Measurements from ENCODE around the gene GON7. TPM values are rescaled to one million over a fixed set of nuclear protein-coding genes. Genes with fewer than 3 reads are reported as not detected.
A peak's percentile ranks its signal among the peaks of the same experiment; 100 is the strongest.

The GON7 gene
- polyA plus RNA-seq, 3 donors = 4.8 to 24.0 (median 22.7) TPM

DNA sequence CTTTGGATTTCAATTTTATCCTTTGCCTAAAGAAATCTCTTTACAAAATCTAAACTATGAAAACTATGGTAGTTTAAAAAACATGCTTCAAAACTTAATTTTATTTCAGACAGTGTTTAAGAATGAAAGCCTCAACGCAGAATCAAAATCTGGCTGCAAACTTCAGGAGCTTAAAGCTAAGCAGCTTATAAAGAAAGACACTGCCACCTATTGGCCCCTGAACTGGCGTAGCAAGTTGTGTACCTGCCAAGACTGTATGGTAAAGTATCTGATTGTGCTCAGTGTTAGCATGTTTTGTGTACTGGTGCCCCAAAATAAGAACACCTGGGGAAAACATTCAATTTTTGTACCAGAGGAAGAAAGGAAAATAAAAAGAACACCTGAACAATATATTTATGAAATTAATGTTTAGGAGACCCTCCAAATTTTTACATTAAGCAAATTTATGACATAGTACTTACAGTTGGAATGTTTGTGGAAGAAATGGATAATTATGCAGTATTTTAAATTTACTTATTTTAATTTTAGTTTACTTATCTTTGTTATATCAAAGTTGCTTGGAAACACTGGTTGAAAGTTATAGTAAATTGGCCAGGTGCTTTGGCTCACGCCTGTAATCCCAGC lies 12.3 kb upstream of the GON7 start:
- WGBS (ENCODE audit: insufficient coverage) = 83% methylated on average over 2 of the region's 3 CpGs
- H3K36me3 Mint-ChIP-seq = peaks cover 67 to 86% of the 10 kb centered on the region in 2 donors
- no peak overlapping the region for H3K27ac Mint-ChIP-seq
- Histone ChIP-seq H3K79me2 (ENCODE audit: insufficient read depth, low read length) (no peaks in the 10 kb centered on the region), H3K9ac (ENCODE audit: insufficient read depth, low read length, poor library complexity, severe bottlenecking) (no peak overlapping the region), H3K36me3 (replicated peaks in 1 of 2; ENCODE audit: control insufficient read depth in 1 of 2, insufficient read depth in 2 of 2, low read length in 2 of 2) (peaks cover 67 to 98% of the 10 kb centered on the region in 2 donors), H3K27me3 (ENCODE audit: control insufficient read depth in 2 of 2, insufficient read depth in 2 of 2, low read length in 2 of 2) (no peaks in the 10 kb centered on the region), H3K4me2 (replicated peaks; ENCODE audit: extremely low read depth, low read length, poor library complexity, severe bottlenecking) (no peak overlapping the region), H4K20me1 (ENCODE audit: insufficient read depth, low read length) (no peaks in the 10 kb centered on the region), H2AFZ (ENCODE audit: insufficient read depth, low read depth, low read length, poor library complexity, severe bottlenecking) (no peak overlapping the region), H3K27ac (ENCODE audit: low read depth in 1 of 2, low read length in 2 of 2) (no peak overlapping the region), H3K4me3 (replicated peaks in 1 of 3; ENCODE audit: low read depth in 2 of 3, low read length in 3 of 3) (no peak overlapping the region), H3K9me3 (replicated peaks in 1 of 2; ENCODE audit: control insufficient read depth in 1 of 2, insufficient read depth in 1 of 2, low read length in 2 of 2) (no peaks in the 10 kb centered on the region), H3K4me1 (ENCODE audit: control insufficient read depth in 1 of 2, insufficient read depth in 2 of 2, low read length in 2 of 2) (no peaks in the 10 kb centered on the region)
- peaks cover 0 to 1% (median 0%) of the 10 kb centered on the region in 7 donors for H3K9me3 Mint-ChIP-seq
- H3K4me1 Mint-ChIP-seq = no peaks in the 10 kb centered on the region
- intact Hi-C loops (cut with micrococcal nuclease) = no loop called here
- no peaks in the 10 kb centered on the region for H3K27me3 Mint-ChIP-seq (ENCODE audit: low read depth in 3 of 3)
- peak; percentile 13 to 46 (median 43) for DNase-seq
- TF ChIP-seq, protein P1, sequence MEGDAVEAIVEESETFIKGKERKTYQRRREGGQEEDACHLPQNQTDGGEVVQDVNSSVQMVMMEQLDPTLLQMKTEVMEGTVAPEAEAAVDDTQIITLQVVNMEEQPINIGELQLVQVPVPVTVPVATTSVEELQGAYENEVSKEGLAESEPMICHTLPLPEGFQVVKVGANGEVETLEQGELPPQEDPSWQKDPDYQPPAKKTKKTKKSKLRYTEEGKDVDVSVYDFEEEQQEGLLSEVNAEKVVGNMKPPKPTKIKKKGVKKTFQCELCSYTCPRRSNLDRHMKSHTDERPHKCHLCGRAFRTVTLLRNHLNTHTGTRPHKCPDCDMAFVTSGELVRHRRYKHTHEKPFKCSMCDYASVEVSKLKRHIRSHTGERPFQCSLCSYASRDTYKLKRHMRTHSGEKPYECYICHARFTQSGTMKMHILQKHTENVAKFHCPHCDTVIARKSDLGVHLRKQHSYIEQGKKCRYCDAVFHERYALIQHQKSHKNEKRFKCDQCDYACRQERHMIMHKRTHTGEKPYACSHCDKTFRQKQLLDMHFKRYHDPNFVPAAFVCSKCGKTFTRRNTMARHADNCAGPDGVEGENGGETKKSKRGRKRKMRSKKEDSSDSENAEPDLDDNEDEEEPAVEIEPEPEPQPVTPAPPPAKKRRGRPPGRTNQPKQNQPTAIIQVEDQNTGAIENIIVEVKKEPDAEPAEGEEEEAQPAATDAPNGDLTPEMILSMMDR (IDR thresholded peaks at IDR 0.05) = peak; percentile 47
- H3K4me3 Mint-ChIP-seq = no peak overlapping the region

DNA sequence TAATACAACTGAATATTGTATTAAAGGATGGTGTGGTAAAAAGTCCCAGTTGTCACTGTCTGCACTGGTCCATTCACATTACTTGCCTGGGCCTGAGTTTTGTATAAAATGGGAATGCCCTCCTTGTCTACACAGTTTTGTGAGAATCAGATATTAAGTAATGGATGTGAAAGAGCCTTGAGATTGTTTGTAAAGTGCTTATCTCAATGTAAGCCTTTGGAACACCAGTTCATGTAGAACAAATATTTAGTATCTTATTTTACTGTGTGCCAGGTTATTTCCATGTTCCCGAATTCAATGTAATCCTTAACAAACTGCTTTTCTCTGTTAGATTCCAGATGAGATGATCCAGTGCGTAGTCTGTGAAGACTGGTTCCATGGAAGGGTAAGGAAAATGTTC lies 7.7 kb upstream of the GON7 start:
- no peak overlapping the region for H3K4me3 ChIP-seq (replicated peaks in 1 of 3; ENCODE audit: low read depth in 2 of 3, low read length in 3 of 3)
- Mint-ChIP-seq H3K27me3 (ENCODE audit: low read depth in 3 of 3) (no peaks in the 10 kb centered on the region), H3K36me3 (peaks cover 56 to 81% of the 10 kb centered on the region in 2 donors), H3K4me3 (no peak overlapping the region), H3K4me1 (peaks cover under 1% of the 10 kb centered on the region), H3K27ac (no peak overlapping the region), H3K9me3 (peaks cover 0 to 1% (median 0%) of the 10 kb centered on the region in 7 donors)
- intact Hi-C loops (cut with micrococcal nuclease) = no loop called here
- TF ChIP-seq, protein P1 (IDR thresholded peaks at IDR 0.05) = no peak
- H3K4me1 ChIP-seq (ENCODE audit: control insufficient read depth in 1 of 2, insufficient read depth in 2 of 2, low read length in 2 of 2) = no peaks in the 10 kb centered on the region
- H4K20me1 ChIP-seq (ENCODE audit: insufficient read depth, low read length) = no peaks in the 10 kb centered on the region
- H2AFZ ChIP-seq (ENCODE audit: insufficient read depth, low read depth, low read length, poor library complexity, severe bottlenecking) = no peak overlapping the region
- no peaks in the 10 kb centered on the region for H3K9me3 ChIP-seq (replicated peaks in 1 of 2; ENCODE audit: control insufficient read depth in 1 of 2, insufficient read depth in 1 of 2, low read length in 2 of 2)
- H3K4me2 ChIP-seq (replicated peaks; ENCODE audit: extremely low read depth, low read length, poor library complexity, severe bottlenecking) = no peak overlapping the region
- no peak overlapping the region for H3K27ac ChIP-seq (ENCODE audit: low read depth in 1 of 2, low read length in 2 of 2)
- H3K36me3 ChIP-seq (replicated peaks in 1 of 2; ENCODE audit: control insufficient read depth in 1 of 2, insufficient read depth in 2 of 2, low read length in 2 of 2) = peaks cover 47 to 86% of the 10 kb centered on the region in 2 donors
- WGBS (ENCODE audit: insufficient coverage) = no CpG with 5 or more reads among the region's 2 CpGs
- H3K27me3 ChIP-seq (ENCODE audit: control insufficient read depth in 2 of 2, insufficient read depth in 2 of 2, low read length in 2 of 2) = no peaks in the 10 kb centered on the region
- H3K9ac ChIP-seq (ENCODE audit: insufficient read depth, low read length, poor library complexity, severe bottlenecking) = no peak overlapping the region
- H3K79me2 ChIP-seq (ENCODE audit: insufficient read depth, low read length) = peaks cover 3% of the 10 kb centered on the region
- no peak for DNase-seq
